Measurements from ENCODE around the gene NGEF. TPM values are rescaled to one million over a fixed set of nuclear protein-coding genes. Genes with fewer than 3 reads are reported as not detected.

The NGEF gene
- total RNA-seq, 3 donors from 2014 or later = 1.6 to 6.3 TPM; not detected in 1

DNA sequence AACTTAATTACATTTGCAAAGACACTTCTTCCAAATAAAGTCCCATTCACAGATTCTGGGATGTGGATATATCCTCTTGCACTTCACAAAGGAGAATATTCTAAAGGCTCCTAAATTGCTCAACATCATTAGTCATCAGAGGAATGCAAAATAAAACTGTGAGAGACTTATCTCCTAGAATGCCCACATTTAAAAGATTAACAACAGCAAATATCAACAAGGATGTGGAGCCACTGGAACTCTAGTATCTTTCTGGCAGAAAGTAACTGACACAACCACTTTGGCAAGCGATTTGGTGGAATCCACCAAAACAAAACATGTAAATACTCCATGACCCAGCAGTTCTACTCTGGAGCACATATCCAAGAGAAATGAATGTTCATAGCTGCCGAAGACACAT, 24.0 kb upstream of the NGEF start:
- no peak overlapping the region for H3K4me3 ChIP-seq
- H3K36me3 ChIP-seq = no peaks in the 10 kb centered on the region
- no peaks in the 10 kb centered on the region for H3K27me3 ChIP-seq
- intact Hi-C loops (cut with DNase I; ENCODE audit: low total_unique reads) = no loop called here
- H3K9me3 ChIP-seq = no peaks in the 10 kb centered on the region
- H3K27ac ChIP-seq = no peak overlapping the region
- H3K4me1 ChIP-seq = no peaks in the 10 kb centered on the region
- no peak for TF ChIP-seq POLR2A (IDR thresholded peaks at IDR 0.05)
- TF ChIP-seq, protein P1, sequence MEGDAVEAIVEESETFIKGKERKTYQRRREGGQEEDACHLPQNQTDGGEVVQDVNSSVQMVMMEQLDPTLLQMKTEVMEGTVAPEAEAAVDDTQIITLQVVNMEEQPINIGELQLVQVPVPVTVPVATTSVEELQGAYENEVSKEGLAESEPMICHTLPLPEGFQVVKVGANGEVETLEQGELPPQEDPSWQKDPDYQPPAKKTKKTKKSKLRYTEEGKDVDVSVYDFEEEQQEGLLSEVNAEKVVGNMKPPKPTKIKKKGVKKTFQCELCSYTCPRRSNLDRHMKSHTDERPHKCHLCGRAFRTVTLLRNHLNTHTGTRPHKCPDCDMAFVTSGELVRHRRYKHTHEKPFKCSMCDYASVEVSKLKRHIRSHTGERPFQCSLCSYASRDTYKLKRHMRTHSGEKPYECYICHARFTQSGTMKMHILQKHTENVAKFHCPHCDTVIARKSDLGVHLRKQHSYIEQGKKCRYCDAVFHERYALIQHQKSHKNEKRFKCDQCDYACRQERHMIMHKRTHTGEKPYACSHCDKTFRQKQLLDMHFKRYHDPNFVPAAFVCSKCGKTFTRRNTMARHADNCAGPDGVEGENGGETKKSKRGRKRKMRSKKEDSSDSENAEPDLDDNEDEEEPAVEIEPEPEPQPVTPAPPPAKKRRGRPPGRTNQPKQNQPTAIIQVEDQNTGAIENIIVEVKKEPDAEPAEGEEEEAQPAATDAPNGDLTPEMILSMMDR (IDR thresholded peaks at IDR 0.05) = no peak
- TF ChIP-seq POLR2AphosphoS5 (IDR thresholded peaks at IDR 0.05) = no peak
- DNase-seq (ENCODE audit: low spot score in 2 of 2) = no peak

GRCh38 chr2:233036162-233036838, 23.2 kb upstream of the NGEF start:
- Histone ChIP-seq H3K27ac (no peak overlapping the region), H3K9me3 (no peaks in the 10 kb centered on the region), H3K36me3 (no peaks in the 10 kb centered on the region), H3K4me1 (no peaks in the 10 kb centered on the region), H3K27me3 (no peaks in the 10 kb centered on the region), H3K4me3 (no peak overlapping the region)
- DNase-seq (ENCODE audit: low spot score in 2 of 2) = no peak
- intact Hi-C loops (cut with DNase I; ENCODE audit: low total_unique reads) = no loop called here
- TF ChIP-seq, protein P1 (IDR thresholded peaks at IDR 0.05) = no peak
- TF ChIP-seq POLR2AphosphoS5 (IDR thresholded peaks at IDR 0.05) = no peak
- no peak for TF ChIP-seq POLR2A (IDR thresholded peaks at IDR 0.05)

DNA sequence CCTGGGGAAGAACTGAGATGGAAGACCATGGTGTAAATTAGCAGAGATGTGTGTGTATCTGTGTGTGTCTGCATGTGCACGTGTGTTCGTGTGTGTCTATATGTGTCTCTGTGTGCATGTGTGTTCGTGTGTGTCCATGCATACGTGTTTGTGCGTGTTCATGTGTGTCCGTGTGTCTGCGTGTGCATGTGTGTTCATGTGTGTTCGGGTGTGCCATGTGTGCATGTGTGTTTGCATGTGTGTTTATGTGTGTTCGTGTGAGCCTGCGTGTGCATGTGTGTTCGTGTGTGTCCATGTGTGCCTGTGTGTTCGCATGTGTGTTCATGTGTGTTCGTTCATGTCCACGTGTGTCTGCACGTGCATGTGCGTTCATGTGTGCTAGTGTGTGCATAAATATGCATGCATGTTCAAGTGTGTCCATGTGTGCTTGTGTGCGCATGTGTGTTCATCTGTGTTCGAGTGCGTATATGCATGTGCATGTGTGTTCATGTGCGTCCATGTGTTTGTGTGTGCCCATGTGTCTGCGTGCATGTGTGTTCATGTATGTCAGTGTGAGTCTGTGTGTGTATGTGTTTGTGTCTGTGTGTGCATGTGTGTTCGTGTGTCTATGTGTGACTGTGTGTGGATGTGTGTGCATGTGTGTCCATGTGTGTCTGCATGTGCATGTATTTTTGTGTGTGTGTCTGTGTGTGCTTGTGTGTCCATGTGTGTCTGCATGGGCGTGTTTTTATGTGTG, 22.5 kb upstream of the NGEF start:
- Histone ChIP-seq H3K4me1 (no peaks in the 10 kb centered on the region), H3K36me3 (no peaks in the 10 kb centered on the region), H3K4me3 (no peak overlapping the region), H3K9me3 (no peaks in the 10 kb centered on the region), H3K27ac (no peak overlapping the region), H3K27me3 (no peaks in the 10 kb centered on the region)
- intact Hi-C loops (cut with DNase I; ENCODE audit: low total_unique reads) = no loop called here
- no peak for DNase-seq (ENCODE audit: low spot score in 2 of 2)
- no peak for TF ChIP-seq POLR2A (IDR thresholded peaks at IDR 0.05)
- TF ChIP-seq, protein P1 (IDR thresholded peaks at IDR 0.05) = no peak
- TF ChIP-seq POLR2AphosphoS5 (IDR thresholded peaks at IDR 0.05) = no peak

DNA sequence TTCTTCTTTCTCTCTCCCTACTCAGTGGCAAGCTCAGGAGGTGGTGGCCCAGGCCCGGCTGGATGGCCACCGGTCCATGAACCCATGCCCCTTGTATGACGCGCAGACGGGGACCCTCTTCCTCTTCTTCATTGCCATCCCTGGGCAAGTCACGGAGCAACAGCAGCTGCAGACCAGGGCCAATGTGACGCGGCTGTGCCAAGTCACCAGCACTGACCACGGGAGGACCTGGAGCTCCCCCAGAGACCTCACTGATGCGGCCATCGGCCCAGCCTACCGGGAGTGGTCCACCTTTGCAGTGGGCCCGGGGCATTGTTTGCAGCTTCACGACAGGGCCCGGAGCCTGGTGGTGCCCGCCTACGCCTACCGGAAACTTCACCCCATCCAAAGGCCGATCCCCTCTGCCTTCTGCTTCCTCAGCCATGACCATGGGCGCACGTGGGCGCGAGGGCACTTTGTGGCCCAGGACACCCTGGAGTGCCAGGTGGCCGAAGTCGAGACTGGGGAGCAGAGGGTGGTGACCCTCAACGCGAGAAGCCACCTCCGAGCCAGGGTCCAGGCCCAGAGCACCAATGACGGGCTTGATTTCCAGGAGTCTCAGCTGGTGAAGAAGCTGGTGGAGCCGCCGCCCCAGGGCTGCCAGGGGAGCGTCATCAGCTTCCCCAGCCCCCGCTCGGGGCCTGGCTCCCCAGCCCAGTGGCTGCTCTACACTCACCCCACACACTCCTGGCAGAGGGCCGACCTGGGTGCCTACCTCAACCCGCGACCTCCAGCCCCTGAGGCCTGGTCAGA, 21.2 kb upstream of the NGEF start:
- TF ChIP-seq POLR2A (IDR thresholded peaks at IDR 0.05) (no peak), POLR2AphosphoS5 (IDR thresholded peaks at IDR 0.05) (no peak)
- TF ChIP-seq, protein P1 (IDR thresholded peaks at IDR 0.05) = no peak
- no peak for DNase-seq (ENCODE audit: low spot score in 2 of 2)

More for the DNA sequence above, 21.2 kb upstream of the NGEF start:
- Histone ChIP-seq H3K27ac (no peak overlapping the region), H3K36me3 (no peaks in the 10 kb centered on the region), H3K9me3 (no peaks in the 10 kb centered on the region), H3K4me1 (no peaks in the 10 kb centered on the region), H3K27me3 (no peaks in the 10 kb centered on the region), H3K4me3 (no peak overlapping the region)
- intact Hi-C loops (cut with DNase I; ENCODE audit: low total_unique reads) = no loop called here
